ENCODE results near the gene COBL.

Gene COBL, protein sequence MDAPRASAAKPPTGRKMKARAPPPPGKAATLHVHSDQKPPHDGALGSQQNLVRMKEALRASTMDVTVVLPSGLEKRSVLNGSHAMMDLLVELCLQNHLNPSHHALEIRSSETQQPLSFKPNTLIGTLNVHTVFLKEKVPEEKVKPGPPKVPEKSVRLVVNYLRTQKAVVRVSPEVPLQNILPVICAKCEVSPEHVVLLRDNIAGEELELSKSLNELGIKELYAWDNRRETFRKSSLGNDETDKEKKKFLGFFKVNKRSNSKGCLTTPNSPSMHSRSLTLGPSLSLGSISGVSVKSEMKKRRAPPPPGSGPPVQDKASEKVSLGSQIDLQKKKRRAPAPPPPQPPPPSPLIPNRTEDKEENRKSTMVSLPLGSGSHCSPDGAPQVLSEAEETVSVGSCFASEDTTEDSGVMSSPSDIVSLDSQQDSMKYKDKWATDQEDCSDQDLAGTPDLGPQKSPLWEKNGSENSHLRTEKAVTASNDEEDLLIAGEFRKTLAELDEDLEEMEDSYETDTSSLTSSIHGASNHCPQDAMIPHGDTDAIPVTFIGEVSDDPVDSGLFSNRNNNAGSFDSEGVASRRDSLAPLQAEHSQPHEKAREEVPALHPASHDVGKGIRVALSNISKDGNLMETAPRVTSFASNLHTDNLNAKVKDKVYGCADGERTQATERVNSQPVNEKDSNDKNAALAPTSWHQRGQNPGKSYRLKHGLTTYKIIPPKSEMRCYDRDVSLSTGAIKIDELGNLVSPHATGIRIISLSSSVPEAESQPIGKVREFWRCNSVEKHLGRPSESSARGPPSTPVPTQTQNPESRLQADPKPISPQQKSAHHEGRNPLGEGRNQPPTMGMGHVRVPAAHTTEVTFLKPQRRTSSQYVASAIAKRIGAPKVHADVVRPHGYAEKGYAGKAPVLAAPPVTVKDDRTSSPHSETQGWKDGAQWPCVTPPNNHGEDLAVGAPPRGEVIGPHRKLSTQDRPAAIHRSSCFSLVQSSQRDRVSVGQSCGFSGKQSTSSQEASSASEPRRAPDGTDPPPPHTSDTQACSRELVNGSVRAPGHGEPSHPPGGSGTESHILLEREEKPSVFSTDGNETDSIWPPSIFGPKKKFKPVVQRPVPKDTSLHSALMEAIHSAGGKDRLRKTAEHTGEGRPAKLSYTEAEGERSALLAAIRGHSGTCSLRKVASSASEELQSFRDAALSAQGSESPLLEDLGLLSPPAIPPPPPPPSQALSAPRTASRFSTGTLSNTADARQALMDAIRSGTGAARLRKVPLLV

GRCh38 chr7:51316666-51317581 is at the start of gene COBL:
TSS of gene COBL (minus strand) at chr7:51316809. CDS start at chr7:51316633, 176 bp downstream.
- H3K4me3 ChIP-seq (ENCODE audit: low read depth, low read length): peak within 1 kb of the TSS; percentile 44
- in situ Hi-C loops (cut with HindIII; ENCODE audit: low sequenced_read_pairs): no loop called here
- TF ChIP-seq, protein P1, sequence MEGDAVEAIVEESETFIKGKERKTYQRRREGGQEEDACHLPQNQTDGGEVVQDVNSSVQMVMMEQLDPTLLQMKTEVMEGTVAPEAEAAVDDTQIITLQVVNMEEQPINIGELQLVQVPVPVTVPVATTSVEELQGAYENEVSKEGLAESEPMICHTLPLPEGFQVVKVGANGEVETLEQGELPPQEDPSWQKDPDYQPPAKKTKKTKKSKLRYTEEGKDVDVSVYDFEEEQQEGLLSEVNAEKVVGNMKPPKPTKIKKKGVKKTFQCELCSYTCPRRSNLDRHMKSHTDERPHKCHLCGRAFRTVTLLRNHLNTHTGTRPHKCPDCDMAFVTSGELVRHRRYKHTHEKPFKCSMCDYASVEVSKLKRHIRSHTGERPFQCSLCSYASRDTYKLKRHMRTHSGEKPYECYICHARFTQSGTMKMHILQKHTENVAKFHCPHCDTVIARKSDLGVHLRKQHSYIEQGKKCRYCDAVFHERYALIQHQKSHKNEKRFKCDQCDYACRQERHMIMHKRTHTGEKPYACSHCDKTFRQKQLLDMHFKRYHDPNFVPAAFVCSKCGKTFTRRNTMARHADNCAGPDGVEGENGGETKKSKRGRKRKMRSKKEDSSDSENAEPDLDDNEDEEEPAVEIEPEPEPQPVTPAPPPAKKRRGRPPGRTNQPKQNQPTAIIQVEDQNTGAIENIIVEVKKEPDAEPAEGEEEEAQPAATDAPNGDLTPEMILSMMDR (IDR thresholded peaks at IDR 0.05; ENCODE audit: low read depth, low read length, missing control alignments): no peak
- DNase-seq (ENCODE audit: low read depth): no peak

GRCh38 chr7:51366172-51366728 is 49.6 kb upstream of the COBL start:
- in situ Hi-C loops (cut with HindIII; ENCODE audit: low sequenced_read_pairs): no loop called here
- TF ChIP-seq, protein P1 (IDR thresholded peaks at IDR 0.05; ENCODE audit: low read depth, low read length, missing control alignments): no peak
- DNase-seq (ENCODE audit: low read depth): no peak
- no peak overlapping the region for H3K4me3 ChIP-seq (ENCODE audit: low read depth, low read length)

- no peak overlapping the region for H3K4me3 ChIP-seq (ENCODE audit: low read depth, low read length)
- in situ Hi-C loops (cut with HindIII; ENCODE audit: low sequenced_read_pairs): no loop called here
- TF ChIP-seq, protein P1 (IDR thresholded peaks at IDR 0.05; ENCODE audit: low read depth, low read length, missing control alignments): no peak
- DNase-seq (ENCODE audit: low read depth): no peak
Measured at GRCh38 chr7:51357821-51358220, 41.2 kb upstream of the COBL start.

- DNase-seq (ENCODE audit: low read depth): no peak
- no peak overlapping the region for H3K4me3 ChIP-seq (ENCODE audit: low read depth, low read length)
- TF ChIP-seq, protein P1 (IDR thresholded peaks at IDR 0.05; ENCODE audit: low read depth, low read length, missing control alignments): no peak
- in situ Hi-C loops (cut with HindIII; ENCODE audit: low sequenced_read_pairs): no loop called here
Measured at GRCh38 chr7:51356849-51357516, 40.4 kb upstream of the COBL start.

GRCh38 chr7:51354897-51355296 is 38.3 kb upstream of the COBL start:
- in situ Hi-C loops (cut with HindIII; ENCODE audit: low sequenced_read_pairs): no loop called here
- TF ChIP-seq, protein P1 (IDR thresholded peaks at IDR 0.05; ENCODE audit: low read depth, low read length, missing control alignments): no peak
- DNase-seq (ENCODE audit: low read depth): no peak
- H3K4me3 ChIP-seq (ENCODE audit: low read depth, low read length): no peak overlapping the region
